Neural progenitor cell (in vitro differentiated cells): Measurements from ENCODE around the gene MSI2. TPM values are rescaled to one million over a fixed set of nuclear protein-coding genes. Genes with fewer than 3 reads are reported as not detected.

Experiments used
- DNase-seq: peaks from one replicate; pipeline ENCODE4 v3.0.0-alpha.2; 2016; ENCODE audit warnings: low spot score
- H2AFZ ChIP-seq: fragments of 200-600 bp; sonication (generic); replicated peaks from 2 replicates; pipeline ENCODE4 v1.6.1; 2016; ENCODE audit warnings: antibody characterized with exemption
- H3F3A ChIP-seq: fragments of 200-600 bp; sonication (generic); 2 replicates; pipeline ENCODE4 v1.6.1; 2016; ENCODE audit warnings: antibody characterized with exemption, low read depth
- H3K27ac ChIP-seq: fragments of 200-600 bp; sonication (generic); 2 replicates; pipeline ENCODE4 v1.5.1; 2016; ENCODE audit warnings: mild to moderate bottlenecking
- H3K27me3 ChIP-seq: fragments of 200-600 bp; sonication (generic); 2 replicates; pipeline ENCODE4 v1.6.1; 2016; ENCODE audit warnings: mild to moderate bottlenecking, moderate library complexity
- H3K36me3 ChIP-seq: fragments of 200-600 bp; sonication (generic); 2 replicates; pipeline ENCODE4 v1.5.1; 2016
- H3K4me1 ChIP-seq: fragments of 200-600 bp; sonication (generic); 2 replicates; pipeline ENCODE4 v1.6.1; 2016; ENCODE audit warnings: mixed run types
- H3K4me2 ChIP-seq: fragments of 200-600 bp; sonication (generic); 2 replicates; pipeline ENCODE4 v1.6.1; 2016
- H3K4me3 ChIP-seq: fragments of 200-600 bp; sonication (generic); 2 replicates; pipeline ENCODE4 v1.5.1; 2016
- H3K79me2 ChIP-seq: fragments of 200-600 bp; sonication (generic); 2 replicates; pipeline ENCODE4 v1.6.1; 2016; ENCODE audit warnings: low read depth
- H3K9ac ChIP-seq: fragments of 200-600 bp; sonication (generic); 2 replicates; pipeline ENCODE4 v1.6.1; 2016
- H3K9me3 ChIP-seq: fragments of 200-600 bp; sonication (generic); 2 replicates; pipeline ENCODE4 v1.5.1; 2016; ENCODE audit warnings: low read depth
- H4K20me1 ChIP-seq: fragments of 200-600 bp; sonication (generic); 2 replicates; pipeline ENCODE4 v1.6.1; 2016; ENCODE audit warnings: low read depth
- H3K27ac Mint-ChIP-seq: 3 replicates; pipeline ENCODE4 v1.8.0; 2021; ENCODE audit warnings: mixed read lengths
- H3K27me3 Mint-ChIP-seq: 2 replicates; pipeline ENCODE4 v1.8.0; 2022; ENCODE audit warnings: low read depth, mild to moderate bottlenecking, inconsistent platforms, moderate library complexity, mixed read lengths; ENCODE audit not compliant: insufficient read depth
- H3K36me3 Mint-ChIP-seq: 3 replicates; pipeline ENCODE4 v1.8.0; 2021; ENCODE audit warnings: mixed read lengths
- H3K4me1 Mint-ChIP-seq: 3 replicates; pipeline ENCODE4 v1.8.0; 2021; ENCODE audit warnings: mixed read lengths
- H3K4me3 Mint-ChIP-seq: 3 replicates; pipeline ENCODE4 v1.8.0; 2021; ENCODE audit warnings: mild to moderate bottlenecking, moderate library complexity, mixed read lengths
- H3K9me3 Mint-ChIP-seq: 3 replicates; pipeline ENCODE4 v1.8.0; 2020; ENCODE audit warnings: mixed read lengths
- EZH2 ChIP-seq: fragments of 200-600 bp; sonication (generic); IDR thresholded peaks from 2 replicates; pipeline ENCODE4 v1.6.1; 2017; ENCODE audit warnings: antibody characterized with exemption, mild to moderate bottlenecking, moderate library complexity
- EZH2phosphoT487 ChIP-seq: fragments of 200-600 bp; sonication (generic); IDR thresholded peaks from 2 replicates; pipeline ENCODE4 v1.6.1; 2017; ENCODE audit warnings: antibody characterized with exemption
- total RNA-seq: library from RNA; depleted of rRNA; stranded (reverse); fragments of >200 nt; gene quantifications from 2 replicates; pipeline ENCODE4 v1.2.3, GENCODE V29; 2015; ENCODE audit warnings: low replicate concordance
- TF ChIP-seq, protein P1 (sequence below): fragments of 200-600 bp; sonication (generic); IDR thresholded peaks from 2 replicates; pipeline ENCODE4 v1.5.1; 2017; ENCODE audit warnings: antibody characterized with exemption, mild to moderate bottlenecking

MSI2 gene
- total RNA-seq, 1 donor from 2014 or later = 96.9 TPM

DNA sequence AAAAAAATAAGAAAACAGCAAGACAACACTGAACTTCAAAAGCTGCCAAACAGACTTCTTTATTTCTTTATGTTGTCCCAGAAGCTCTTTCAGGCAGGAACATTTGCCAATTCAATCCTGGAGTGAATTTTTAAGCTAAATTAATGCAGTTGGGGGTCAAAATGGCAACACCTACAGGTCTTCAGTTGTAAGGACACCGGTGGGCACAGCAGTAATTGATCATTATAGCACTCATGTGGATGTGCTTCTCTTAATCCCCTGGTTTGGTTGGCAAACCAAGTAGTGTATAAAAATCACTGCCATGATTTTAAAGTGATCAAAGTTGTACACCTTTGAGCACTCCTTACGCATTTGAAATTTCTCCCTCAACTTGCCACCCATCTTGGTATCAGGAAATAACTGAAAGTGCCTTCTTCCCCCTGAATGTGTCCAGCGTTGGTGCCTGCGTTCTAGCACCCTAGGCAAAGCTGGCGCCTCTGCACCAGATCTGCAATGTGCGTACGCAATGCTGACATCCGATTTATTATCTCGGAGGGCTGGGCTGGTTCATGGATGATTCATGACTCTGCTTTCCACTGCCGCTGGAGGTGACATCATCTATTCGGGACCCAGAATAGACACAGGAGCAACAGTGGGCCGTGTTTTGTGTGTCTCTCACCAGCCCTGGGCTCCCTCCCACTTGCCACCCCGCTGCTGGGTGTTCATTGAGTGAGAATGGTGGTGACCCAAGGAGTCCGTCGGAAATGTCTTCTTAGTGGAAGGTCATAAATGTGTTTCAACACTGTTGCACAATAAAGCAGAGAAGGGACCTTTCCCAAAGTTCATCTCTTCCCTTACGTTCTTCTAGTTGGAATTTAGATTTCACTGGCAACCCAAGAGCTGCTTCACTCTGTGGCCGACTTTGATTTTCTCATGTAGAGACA is 285.4 kb downstream of the MSI2 start:
- Histone ChIP-seq H3K4me2 (no peak overlapping the region), H2AFZ (no peak overlapping the region)

DNA sequence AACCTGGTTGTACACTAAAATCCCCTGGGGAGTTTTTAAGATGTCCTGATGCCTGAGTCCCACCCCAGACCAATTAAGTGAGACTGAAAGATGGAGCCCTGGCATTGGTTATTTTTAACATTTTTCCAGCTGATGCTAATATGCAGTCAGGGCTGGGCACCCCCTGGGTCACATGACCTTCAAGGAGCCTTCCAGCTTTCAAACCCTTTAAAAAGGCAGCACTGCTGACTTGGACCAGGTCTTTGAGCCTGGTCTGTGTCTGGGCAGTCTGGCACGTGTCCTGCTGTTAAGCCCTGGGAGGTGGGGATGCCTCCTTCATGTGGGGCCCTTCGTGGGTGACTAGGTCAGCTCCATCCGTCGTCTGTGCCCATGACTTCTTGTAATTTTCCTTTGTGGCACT is 286.2 kb downstream of the MSI2 start:
- Mint-ChIP-seq H3K27me3 (peaks cover 10% of the 10 kb centered on the region), H3K4me3 (no peak overlapping the region), H3K4me1 (peaks cover 99% of the 10 kb centered on the region), H3K9me3 (no peaks in the 10 kb centered on the region), H3K27ac (peak overlapping the region; percentile 96), H3K36me3 (peaks cover 10% of the 10 kb centered on the region)
- TF ChIP-seq EZH2phosphoT487 (no peak), EZH2 (no peak)
- Histone ChIP-seq H3K79me2 (peaks cover 90% of the 10 kb centered on the region), H2AFZ (no peak overlapping the region), H3K9ac (no peak overlapping the region), H3K27me3 (no peaks in the 10 kb centered on the region), H3K36me3 (no peaks in the 10 kb centered on the region), H3F3A (peaks cover 27% of the 10 kb centered on the region), H3K4me2 (no peak overlapping the region), H3K4me1 (peaks cover 72% of the 10 kb centered on the region), H4K20me1 (peaks cover 62% of the 10 kb centered on the region), H3K27ac (no peak overlapping the region), H3K4me3 (no peak overlapping the region), H3K9me3 (no peaks in the 10 kb centered on the region)
- DNase-seq = no peak

More for the DNA sequence above, 285.4 kb downstream of the MSI2 start:
- H3K9me3 ChIP-seq = no peaks in the 10 kb centered on the region
- Mint-ChIP-seq H3K9me3 (no peaks in the 10 kb centered on the region), H3K27me3 (peaks cover 8% of the 10 kb centered on the region), H3K36me3 (peaks cover 10% of the 10 kb centered on the region), H3K27ac (peak overlapping the region; percentile 96), H3K4me1 (peaks cover 99% of the 10 kb centered on the region), H3K4me3 (peak overlapping the region; percentile 7)
- TF ChIP-seq EZH2 = no peak
- TF ChIP-seq, protein P1, sequence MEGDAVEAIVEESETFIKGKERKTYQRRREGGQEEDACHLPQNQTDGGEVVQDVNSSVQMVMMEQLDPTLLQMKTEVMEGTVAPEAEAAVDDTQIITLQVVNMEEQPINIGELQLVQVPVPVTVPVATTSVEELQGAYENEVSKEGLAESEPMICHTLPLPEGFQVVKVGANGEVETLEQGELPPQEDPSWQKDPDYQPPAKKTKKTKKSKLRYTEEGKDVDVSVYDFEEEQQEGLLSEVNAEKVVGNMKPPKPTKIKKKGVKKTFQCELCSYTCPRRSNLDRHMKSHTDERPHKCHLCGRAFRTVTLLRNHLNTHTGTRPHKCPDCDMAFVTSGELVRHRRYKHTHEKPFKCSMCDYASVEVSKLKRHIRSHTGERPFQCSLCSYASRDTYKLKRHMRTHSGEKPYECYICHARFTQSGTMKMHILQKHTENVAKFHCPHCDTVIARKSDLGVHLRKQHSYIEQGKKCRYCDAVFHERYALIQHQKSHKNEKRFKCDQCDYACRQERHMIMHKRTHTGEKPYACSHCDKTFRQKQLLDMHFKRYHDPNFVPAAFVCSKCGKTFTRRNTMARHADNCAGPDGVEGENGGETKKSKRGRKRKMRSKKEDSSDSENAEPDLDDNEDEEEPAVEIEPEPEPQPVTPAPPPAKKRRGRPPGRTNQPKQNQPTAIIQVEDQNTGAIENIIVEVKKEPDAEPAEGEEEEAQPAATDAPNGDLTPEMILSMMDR = no peak
- no peak overlapping the region for H3K9ac ChIP-seq
- peaks cover 35% of the 10 kb centered on the region for H3F3A ChIP-seq
- no peak overlapping the region for H3K4me3 ChIP-seq
- H3K4me1 ChIP-seq = peaks cover 72% of the 10 kb centered on the region
- H3K79me2 ChIP-seq = peaks cover 84% of the 10 kb centered on the region
- H3K27ac ChIP-seq = no peak overlapping the region
- H3K36me3 ChIP-seq = no peaks in the 10 kb centered on the region
- H4K20me1 ChIP-seq = peaks cover 65% of the 10 kb centered on the region
- no peaks in the 10 kb centered on the region for H3K27me3 ChIP-seq
- DNase-seq = no peak

DNA sequence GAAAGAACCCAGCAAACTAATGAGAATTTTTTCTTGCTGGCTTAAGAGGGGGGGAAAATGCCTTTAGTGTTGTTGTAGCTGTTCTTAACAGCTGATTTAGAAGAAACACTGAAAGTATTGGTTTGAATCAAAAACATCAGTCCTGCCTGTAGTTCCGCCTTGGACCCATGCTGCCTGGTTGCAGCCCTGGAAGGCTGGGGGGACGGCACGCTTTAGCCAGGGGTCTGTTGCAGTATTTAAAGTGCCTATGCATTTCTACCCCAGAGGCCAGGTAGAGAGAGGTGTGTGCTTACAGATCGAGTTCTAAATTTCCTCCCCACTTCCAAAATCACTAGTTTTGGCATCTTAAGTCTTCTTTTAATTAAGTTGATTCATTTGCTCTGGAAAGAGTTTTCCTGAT is 286.9 kb downstream of the MSI2 start:
- Histone ChIP-seq H3K27ac (no peak overlapping the region), H3K4me1 (peaks cover 72% of the 10 kb centered on the region)

More for the DNA sequence above, 286.9 kb downstream of the MSI2 start:
- H3K36me3 Mint-ChIP-seq = peaks cover 10% of the 10 kb centered on the region
- H3K79me2 ChIP-seq = peaks cover 90% of the 10 kb centered on the region
- no peak overlapping the region for H3K4me3 Mint-ChIP-seq
- peaks cover 99% of the 10 kb centered on the region for H3K4me1 Mint-ChIP-seq
- no peak overlapping the region for H3K9ac ChIP-seq
- H4K20me1 ChIP-seq = peaks cover 63% of the 10 kb centered on the region
- H2AFZ ChIP-seq = no peak overlapping the region
- H3K27ac Mint-ChIP-seq = peak overlapping the region; percentile 89
- TF ChIP-seq EZH2phosphoT487 (no peak), EZH2 (no peak)
- TF ChIP-seq, protein P1 = no peak
- H3K9me3 Mint-ChIP-seq = no peaks in the 10 kb centered on the region
- no peaks in the 10 kb centered on the region for H3K27me3 ChIP-seq
- H3K27me3 Mint-ChIP-seq = peaks cover 9% of the 10 kb centered on the region
- no peaks in the 10 kb centered on the region for H3K36me3 ChIP-seq
- H3K4me2 ChIP-seq = peak overlapping the region; percentile 58
- no peak for DNase-seq
- peaks cover 26% of the 10 kb centered on the region for H3F3A ChIP-seq
- H3K9me3 ChIP-seq = no peaks in the 10 kb centered on the region
- H3K4me3 ChIP-seq = no peak overlapping the region
